HepG2 (cell line): Measurements from ENCODE around the gene TCAP. TPM values are rescaled to one million over a fixed set of nuclear protein-coding genes. Genes with fewer than 3 reads are reported as not detected.

Experiments
- CHD4 ChIP-seq: fragments of 200-600 bp; sonication (generic); IDR thresholded peaks from 2 replicates; pipeline ENCODE4 v1.7.0; 2017; ENCODE audit warnings: mild to moderate bottlenecking, low read length, borderline replicate concordance
- EP300 ChIP-seq, 3 experiments: sonication (generic) in 1 of 3; formaldehyde crosslinking in 1 of 3; IDR thresholded peaks; 2 replicates each; pipeline versions ENCODE4 v1.5.1 to v1.6.1; 2011 to 2020; ENCODE audit warnings: low read depth in 2 of 3, low read length in 2 of 3, borderline replicate concordance in 1 of 3, improper control_type of control experiment in 1 of 3, mild to moderate bottlenecking in 1 of 3, missing genetic modification reagents in 1 of 3, moderate library complexity in 1 of 3
- ERF ChIP-seq: IDR thresholded peaks from 2 replicates; pipeline ENCODE4 v1.6.1; 2018; ENCODE audit warnings: missing biosample characterization, missing genetic modification reagents
- ETV5 ChIP-seq: IDR thresholded peaks from 2 replicates; pipeline ENCODE4 v1.6.1; 2018; ENCODE audit warnings: missing biosample characterization, missing genetic modification reagents, inconsistent platforms, borderline replicate concordance
- FOSL1 ChIP-seq: sonication (generic); formaldehyde crosslinking; IDR thresholded peaks from 2 replicates; pipeline ENCODE4 v1.9.0; 2021; ENCODE audit warnings: missing genetic modification reagents, borderline replicate concordance
- FOXC1 ChIP-seq: sonication (generic); formaldehyde crosslinking; IDR thresholded peaks from 2 replicates; pipeline ENCODE4 v1.8.0; 2022; ENCODE audit warnings: mild to moderate bottlenecking, missing genetic modification reagents, borderline replicate concordance
- HNRNPL ChIP-seq: fragments of 200-400 bp; formaldehyde crosslinking; IDR thresholded peaks from 2 replicates; pipeline ENCODE4 v1.6.1; 2017; ENCODE audit warnings: mild to moderate bottlenecking, low read depth, low read length
- KLF15 ChIP-seq: sonication (generic); formaldehyde crosslinking; IDR thresholded peaks from 2 replicates; pipeline ENCODE4 v1.8.1; 2023; ENCODE audit warnings: borderline replicate concordance, mild to moderate bottlenecking, inconsistent platforms, missing genetic modification reagents, mixed read lengths
- NFKBIZ ChIP-seq: IDR thresholded peaks from 2 replicates; pipeline ENCODE4 v1.6.1; 2018; ENCODE audit warnings: missing genetic modification reagents, missing compliant biosample characterization
- RXRA ChIP-seq: sonication (generic); formaldehyde crosslinking; IDR thresholded peaks from 2 replicates; pipeline ENCODE4 v1.5.1; 2020; ENCODE audit warnings: missing genetic modification reagents
- SMAD1 ChIP-seq: sonication (generic); formaldehyde crosslinking; IDR thresholded peaks from 2 replicates; pipeline ENCODE4 v1.4.0; 2020; ENCODE audit warnings: missing genetic modification reagents, low read depth, mild to moderate bottlenecking, borderline replicate concordance
- polyA plus RNA-seq, 8 experiments: library from polyadenylated mRNA; depleted of rRNA in 3 of 8; stranded (reverse) in 7 of 8; unstranded in 1 of 8; fragments of >200 nt; fragmentation: Illumina TruSeq in 4 of 8; extraction: Trizol in 4 of 8; gene quantifications; 2 replicates each; pipeline versions ENCODE4 v1.2.1 to v1.2.3, GENCODE V29; 2011 to 2016; ENCODE audit warnings: low read depth in 4 of 8, missing spikeins in 1 of 8, mixed read lengths in 1 of 8; ENCODE audit not compliant: insufficient read depth in 1 of 8
- total RNA-seq, 5 experiments: library from RNA; depleted of rRNA; stranded (reverse); fragments of >200 nt; fragmentation: Illumina TruSeq; extraction: Trizol; gene quantifications; 2 replicates each; pipeline ENCODE4 v1.2.3, GENCODE V29; 2016; ENCODE audit warnings: low read depth in 1 of 5
- TF ChIP-seq, protein P1 (sequence below): sonication (generic); formaldehyde crosslinking; IDR thresholded peaks from 2 replicates; pipeline ENCODE4 v1.8.1; 2023; ENCODE audit warnings: mild to moderate bottlenecking, inconsistent platforms, moderate library complexity, missing genetic modification reagents, borderline replicate concordance
- TF ChIP-seq, protein P2 (sequence below): sonication (generic); formaldehyde crosslinking; IDR thresholded peaks from 2 replicates; pipeline ENCODE4 v1.5.0; 2020; ENCODE audit warnings: missing genetic modification reagents, mild to moderate bottlenecking, borderline replicate concordance
- TF ChIP-seq, protein P3 (sequence below): sonication (generic); formaldehyde crosslinking; IDR thresholded peaks from 2 replicates; pipeline ENCODE4 v1.4.0; 2020; ENCODE audit warnings: missing genetic modification reagents, borderline replicate concordance
- TF ChIP-seq, protein P4 (sequence below): sonication (generic); formaldehyde crosslinking; IDR thresholded peaks from 2 replicates; pipeline ENCODE4 v1.5.1; 2020; ENCODE audit warnings: missing genetic modification reagents, mild to moderate bottlenecking, borderline replicate concordance
- TF ChIP-seq, protein P5 (sequence below): sonication (generic); IDR thresholded peaks from 2 replicates; pipeline ENCODE4 v1.6.1; 2016; ENCODE audit warnings: low read depth, borderline replicate concordance
- TF ChIP-seq, protein P6 (sequence below), 2 experiments: fragments of 450-650 bp in 1 of 2; sonication (generic) in 1 of 2; formaldehyde crosslinking; IDR thresholded peaks; 2 replicates each; pipeline versions ENCODE4 v1.5.0 to v1.8.0; 2020 to 2022; ENCODE audit warnings: mild to moderate bottlenecking in 1 of 2, missing genetic modification reagents in 1 of 2

Gene TCAP
- total and polyA plus RNA-seq, 2 of the 13 experiments (the other 11 are each of a cell fraction or from before 2014, with no cell fraction given) = 0.24 to 0.65 TPM

DNA sequence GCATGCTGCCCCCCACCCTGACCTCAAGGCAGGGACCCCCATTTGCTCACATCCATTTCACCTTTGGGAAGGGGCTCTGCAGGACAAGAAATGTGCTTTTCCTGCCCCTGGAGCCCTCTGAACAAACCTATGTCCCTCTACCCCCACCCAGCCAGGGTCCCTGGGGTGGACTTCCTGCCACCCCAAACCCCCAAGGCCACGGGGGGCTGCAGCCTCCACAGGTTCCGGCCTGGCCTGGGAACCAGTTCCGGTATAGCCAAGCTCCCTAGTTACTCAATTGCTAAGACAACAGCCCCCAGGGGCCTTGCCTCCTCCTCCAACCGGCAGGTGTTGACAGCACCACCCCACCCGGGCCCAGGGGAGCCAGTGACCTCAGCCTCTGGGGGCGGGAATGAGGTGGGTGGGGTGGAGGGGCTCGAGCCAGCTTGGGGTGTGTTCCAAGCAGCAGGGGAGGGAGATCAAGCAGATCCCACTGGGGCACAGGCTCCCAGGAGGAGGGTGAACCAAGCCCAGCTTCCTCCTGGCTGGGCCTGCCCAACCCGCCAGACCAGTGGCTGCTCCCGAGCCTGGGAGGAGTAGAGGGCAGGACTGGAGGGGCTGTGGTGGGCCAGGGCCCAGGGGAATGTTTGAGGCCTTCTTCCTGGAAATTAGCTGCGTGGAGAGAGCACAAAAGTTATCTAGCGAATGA is 9.7 kb downstream of the TCAP start (continued):
- TF ChIP-seq, protein P1, sequence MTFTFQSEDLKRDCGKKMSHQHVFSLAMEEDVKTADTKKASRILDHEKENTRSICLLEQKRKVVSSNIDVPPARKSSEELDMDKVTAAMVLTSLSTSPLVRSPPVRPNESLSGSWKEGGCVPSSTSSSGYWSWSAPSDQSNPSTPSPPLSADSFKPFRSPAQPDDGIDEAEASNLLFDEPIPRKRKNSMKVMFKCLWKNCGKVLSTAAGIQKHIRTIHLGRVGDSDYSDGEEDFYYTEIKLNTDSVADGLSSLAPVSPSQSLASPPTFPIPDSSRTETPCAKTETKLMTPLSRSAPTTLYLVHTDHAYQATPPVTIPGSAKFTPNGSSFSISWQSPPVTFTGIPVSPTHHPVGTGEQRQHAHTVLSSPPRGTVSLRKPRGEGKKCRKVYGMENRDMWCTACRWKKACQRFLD = no peak
- TF ChIP-seq SMAD1 (CRISPR knock-in tag) (0 out of 2 replicates have a peak, but pooled peaks have one; percentile 56), FOSL1 (CRISPR knock-in tag) (no peak), RXRA (CRISPR knock-in tag) (peak; percentile 64), HNRNPL (0 out of 2 replicates have a peak, but pooled peaks have one; percentile 21), EP300 (IDR thresholded peaks at IDR 0.05; ENCODE audit: low read depth in 2 of 2, low read length in 2 of 2) (peak in 1 of 2 experiments; percentile 74; a peak in 2 of 4 replicates), EP300 (CRISPR knock-in tag; IDR thresholded peaks at IDR 0.05; ENCODE audit: borderline replicate concordance) (peak; percentile 30; the same call in 1 of the 2 replicates), CHD4 (0 out of 2 replicates have a peak, but pooled peaks have one; percentile 37), NFKBIZ (peak; percentile 46; the same call in 1 of the 2 replicates), ETV5 (CRISPR knock-in tag) (peak; percentile 98), KLF15 (CRISPR knock-in tag) (no peak), ERF (CRISPR knock-in tag) (peak; percentile 75; the same call in 1 of the 2 replicates), FOXC1 (CRISPR knock-in tag) (no peak)
- TF ChIP-seq, protein P2, sequence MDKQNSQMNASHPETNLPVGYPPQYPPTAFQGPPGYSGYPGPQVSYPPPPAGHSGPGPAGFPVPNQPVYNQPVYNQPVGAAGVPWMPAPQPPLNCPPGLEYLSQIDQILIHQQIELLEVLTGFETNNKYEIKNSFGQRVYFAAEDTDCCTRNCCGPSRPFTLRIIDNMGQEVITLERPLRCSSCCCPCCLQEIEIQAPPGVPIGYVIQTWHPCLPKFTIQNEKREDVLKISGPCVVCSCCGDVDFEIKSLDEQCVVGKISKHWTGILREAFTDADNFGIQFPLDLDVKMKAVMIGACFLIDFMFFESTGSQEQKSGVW (CRISPR knock-in tag) = no peak
- TF ChIP-seq, protein P3, sequence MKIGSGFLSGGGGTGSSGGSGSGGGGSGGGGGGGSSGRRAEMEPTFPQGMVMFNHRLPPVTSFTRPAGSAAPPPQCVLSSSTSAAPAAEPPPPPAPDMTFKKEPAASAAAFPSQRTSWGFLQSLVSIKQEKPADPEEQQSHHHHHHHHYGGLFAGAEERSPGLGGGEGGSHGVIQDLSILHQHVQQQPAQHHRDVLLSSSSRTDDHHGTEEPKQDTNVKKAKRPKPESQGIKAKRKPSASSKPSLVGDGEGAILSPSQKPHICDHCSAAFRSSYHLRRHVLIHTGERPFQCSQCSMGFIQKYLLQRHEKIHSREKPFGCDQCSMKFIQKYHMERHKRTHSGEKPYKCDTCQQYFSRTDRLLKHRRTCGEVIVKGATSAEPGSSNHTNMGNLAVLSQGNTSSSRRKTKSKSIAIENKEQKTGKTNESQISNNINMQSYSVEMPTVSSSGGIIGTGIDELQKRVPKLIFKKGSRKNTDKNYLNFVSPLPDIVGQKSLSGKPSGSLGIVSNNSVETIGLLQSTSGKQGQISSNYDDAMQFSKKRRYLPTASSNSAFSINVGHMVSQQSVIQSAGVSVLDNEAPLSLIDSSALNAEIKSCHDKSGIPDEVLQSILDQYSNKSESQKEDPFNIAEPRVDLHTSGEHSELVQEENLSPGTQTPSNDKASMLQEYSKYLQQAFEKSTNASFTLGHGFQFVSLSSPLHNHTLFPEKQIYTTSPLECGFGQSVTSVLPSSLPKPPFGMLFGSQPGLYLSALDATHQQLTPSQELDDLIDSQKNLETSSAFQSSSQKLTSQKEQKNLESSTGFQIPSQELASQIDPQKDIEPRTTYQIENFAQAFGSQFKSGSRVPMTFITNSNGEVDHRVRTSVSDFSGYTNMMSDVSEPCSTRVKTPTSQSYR (CRISPR knock-in tag) = peak; percentile 20; the same call in 1 of the 2 replicates
- TF ChIP-seq, protein P4, sequence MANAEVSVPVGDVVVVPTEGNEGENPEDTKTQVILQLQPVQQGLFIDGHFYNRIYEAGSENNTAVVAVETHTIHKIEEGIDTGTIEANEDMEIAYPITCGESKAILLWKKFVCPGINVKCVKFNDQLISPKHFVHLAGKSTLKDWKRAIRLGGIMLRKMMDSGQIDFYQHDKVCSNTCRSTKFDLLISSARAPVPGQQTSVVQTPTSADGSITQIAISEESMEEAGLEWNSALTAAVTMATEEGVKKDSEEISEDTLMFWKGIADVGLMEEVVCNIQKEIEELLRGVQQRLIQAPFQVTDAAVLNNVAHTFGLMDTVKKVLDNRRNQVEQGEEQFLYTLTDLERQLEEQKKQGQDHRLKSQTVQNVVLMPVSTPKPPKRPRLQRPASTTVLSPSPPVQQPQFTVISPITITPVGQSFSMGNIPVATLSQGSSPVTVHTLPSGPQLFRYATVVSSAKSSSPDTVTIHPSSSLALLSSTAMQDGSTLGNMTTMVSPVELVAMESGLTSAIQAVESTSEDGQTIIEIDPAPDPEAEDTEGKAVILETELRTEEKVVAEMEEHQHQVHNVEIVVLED (CRISPR knock-in tag) = no peak
- TF ChIP-seq, protein P5, sequence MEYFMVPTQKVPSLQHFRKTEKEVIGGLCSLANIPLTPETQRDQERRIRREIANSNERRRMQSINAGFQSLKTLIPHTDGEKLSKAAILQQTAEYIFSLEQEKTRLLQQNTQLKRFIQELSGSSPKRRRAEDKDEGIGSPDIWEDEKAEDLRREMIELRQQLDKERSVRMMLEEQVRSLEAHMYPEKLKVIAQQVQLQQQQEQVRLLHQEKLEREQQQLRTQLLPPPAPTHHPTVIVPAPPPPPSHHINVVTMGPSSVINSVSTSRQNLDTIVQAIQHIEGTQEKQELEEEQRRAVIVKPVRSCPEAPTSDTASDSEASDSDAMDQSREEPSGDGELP = no peak
- TF ChIP-seq, protein P6, sequence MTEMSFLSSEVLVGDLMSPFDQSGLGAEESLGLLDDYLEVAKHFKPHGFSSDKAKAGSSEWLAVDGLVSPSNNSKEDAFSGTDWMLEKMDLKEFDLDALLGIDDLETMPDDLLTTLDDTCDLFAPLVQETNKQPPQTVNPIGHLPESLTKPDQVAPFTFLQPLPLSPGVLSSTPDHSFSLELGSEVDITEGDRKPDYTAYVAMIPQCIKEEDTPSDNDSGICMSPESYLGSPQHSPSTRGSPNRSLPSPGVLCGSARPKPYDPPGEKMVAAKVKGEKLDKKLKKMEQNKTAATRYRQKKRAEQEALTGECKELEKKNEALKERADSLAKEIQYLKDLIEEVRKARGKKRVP (CRISPR knock-in tag; IDR thresholded peaks at IDR 0.05) = no peak
